KMS-11 (cell line): ENCODE data around the gene RAPGEF5.

ENCODE experiments used
- H2AFZ ChIP-seq: fragments of 200-600 bp; sonication (generic); 2 replicates; pipeline ENCODE4 v1.6.1; 2016; ENCODE audit warnings: antibody characterized with exemption, mixed run types, low read depth
- H3K27ac ChIP-seq: fragments of 200-600 bp; sonication (generic); 2 replicates; pipeline ENCODE4 v1.6.1; 2016; ENCODE audit warnings: mild to moderate bottlenecking, mixed run types
- H3K27me3 ChIP-seq: fragments of 200-600 bp; sonication (generic); 2 replicates; pipeline ENCODE4 v1.6.1; 2017; ENCODE audit warnings: mild to moderate bottlenecking, low read depth, mixed run types, moderate library complexity; ENCODE audit not compliant: insufficient read depth
- H3K36me3 ChIP-seq: fragments of 200-600 bp; sonication (generic); 2 replicates; pipeline ENCODE4 v1.6.1; 2017; ENCODE audit warnings: mild to moderate bottlenecking, mixed run types; ENCODE audit not compliant: insufficient read depth
- H3K4me1 ChIP-seq: fragments of 200-600 bp; sonication (generic); 2 replicates; pipeline ENCODE4 v1.6.1; 2016; ENCODE audit warnings: mild to moderate bottlenecking, low read depth, mixed run types; ENCODE audit not compliant: poor library complexity, severe bottlenecking
- H3K4me2 ChIP-seq: fragments of 200-600 bp; sonication (generic); 2 replicates; pipeline ENCODE4 v1.7.0; 2016; ENCODE audit warnings: mild to moderate bottlenecking, mixed run types
- H3K4me3 ChIP-seq: fragments of 200-600 bp; sonication (generic); IDR thresholded peaks from 2 replicates; pipeline ENCODE4 v1.6.1; 2017; ENCODE audit warnings: low read depth, low read length, mixed read lengths; ENCODE audit not compliant: insufficient read depth
- H3K79me2 ChIP-seq: fragments of 200-600 bp; sonication (generic); 2 replicates; pipeline ENCODE4 v1.6.1; 2016; ENCODE audit warnings: low read depth, mixed run types; ENCODE audit not compliant: insufficient read depth
- H3K9ac ChIP-seq: fragments of 200-600 bp; sonication (generic); 2 replicates; pipeline ENCODE4 v1.6.1; 2016; ENCODE audit warnings: mild to moderate bottlenecking, mixed run types
- H4K20me1 ChIP-seq: fragments of 200-600 bp; sonication (generic); 2 replicates; pipeline ENCODE4 v1.6.1; 2016; ENCODE audit warnings: mild to moderate bottlenecking, mixed run types; ENCODE audit not compliant: insufficient read depth
- CTCF ChIP-seq: fragments of 200-600 bp; sonication (generic); conservative IDR thresholded peaks from 2 replicates; pipeline ENCODE4 v1.6.1; 2017; ENCODE audit warnings: low read depth, mild to moderate bottlenecking, antibody characterized with exemption, low read length, moderate library complexity, mixed read lengths

The RAPGEF5 gene

DNA sequence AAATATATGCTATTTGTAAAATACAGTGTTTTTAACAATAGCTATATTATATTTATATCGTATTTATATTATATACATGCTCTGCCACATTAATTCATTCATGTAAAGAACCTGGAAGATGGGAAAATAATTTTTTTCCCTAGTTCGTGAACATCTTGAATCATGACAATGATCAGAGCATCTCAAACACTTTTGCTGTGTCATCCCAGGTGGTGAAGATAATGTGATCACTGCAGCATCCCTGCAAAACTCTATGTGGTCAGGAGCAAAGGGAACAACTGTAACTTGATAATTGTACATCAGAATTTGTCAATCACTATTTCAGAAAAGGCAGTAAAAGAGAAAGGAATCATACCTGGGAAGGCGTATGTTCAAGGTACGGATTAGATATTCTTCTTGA lies 39.3 kb downstream of the RAPGEF5 start:
- no peak overlapping the region for H3K4me3 ChIP-seq
- no peaks in the 10 kb centered on the region for H3K79me2 ChIP-seq

DNA sequence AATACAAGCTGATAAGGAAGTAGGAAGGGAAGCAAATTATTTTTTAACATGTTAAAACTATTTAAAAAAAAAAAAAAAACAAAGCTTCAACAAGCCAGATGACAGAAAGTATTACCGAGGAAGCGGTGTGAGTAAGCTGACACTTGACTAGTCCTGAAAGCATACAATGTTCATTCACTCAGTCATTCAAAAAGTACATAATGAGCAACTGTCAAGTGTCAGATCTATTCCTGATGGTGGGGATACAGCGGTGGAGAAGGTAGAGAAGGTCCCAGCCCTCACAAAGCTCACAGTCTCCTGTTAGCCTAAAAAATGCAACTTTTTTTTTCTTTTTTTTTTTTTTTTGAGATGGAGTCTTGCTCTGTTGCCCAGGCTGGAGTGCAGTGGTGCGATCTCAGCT lies 40.0 kb downstream of the RAPGEF5 start:
- H2AFZ ChIP-seq, result no peak overlapping the region
- H3K79me2 ChIP-seq, result no peaks in the 10 kb centered on the region
- H3K27ac ChIP-seq, result no peak overlapping the region
- no peaks in the 10 kb centered on the region for H3K27me3 ChIP-seq
- H3K4me3 ChIP-seq, result no peak overlapping the region
- no peaks in the 10 kb centered on the region for H4K20me1 ChIP-seq
- no peak overlapping the region for H3K4me2 ChIP-seq
- no peaks in the 10 kb centered on the region for H3K4me1 ChIP-seq
- no peaks in the 10 kb centered on the region for H3K36me3 ChIP-seq
- TF ChIP-seq CTCF, result no peak
- H3K9ac ChIP-seq, result no peak overlapping the region

More for the DNA sequence above, 39.3 kb downstream of the RAPGEF5 start:
- Histone ChIP-seq H3K36me3 (no peaks in the 10 kb centered on the region), H3K4me1 (no peaks in the 10 kb centered on the region), H3K4me2 (no peak overlapping the region), H3K27ac (no peak overlapping the region), H2AFZ (no peak overlapping the region), H4K20me1 (no peaks in the 10 kb centered on the region), H3K9ac (no peak overlapping the region), H3K27me3 (no peaks in the 10 kb centered on the region)
- TF ChIP-seq CTCF, result no peak

DNA sequence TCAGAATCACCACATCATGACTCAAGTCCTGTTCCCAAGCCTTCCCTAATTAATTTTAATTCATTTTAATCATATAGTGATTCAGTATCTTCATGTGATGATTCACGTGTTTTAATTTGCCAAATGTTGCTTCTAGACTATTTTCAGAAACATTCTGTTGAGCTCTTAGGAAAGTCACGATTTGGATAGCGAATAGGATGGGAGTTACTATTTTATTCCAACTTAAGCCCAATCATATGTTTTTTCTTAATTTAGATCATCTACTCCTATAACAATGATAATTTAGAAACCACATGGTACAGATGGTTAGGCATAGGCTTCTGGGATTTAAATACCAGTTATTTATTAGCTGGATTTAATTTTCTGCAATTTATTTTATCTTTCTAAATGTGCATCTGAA lies 49.1 kb downstream of the RAPGEF5 start:
- no peak for TF ChIP-seq CTCF
- H2AFZ ChIP-seq, result no peak overlapping the region
- no peaks in the 10 kb centered on the region for H3K79me2 ChIP-seq
- no peaks in the 10 kb centered on the region for H4K20me1 ChIP-seq
- no peak overlapping the region for H3K4me2 ChIP-seq
- H3K36me3 ChIP-seq, result peaks cover 8% of the 10 kb centered on the region; the same call in 1 of the 2 replicates
- H3K4me3 ChIP-seq, result no peak overlapping the region
- H3K4me1 ChIP-seq, result no peaks in the 10 kb centered on the region
- H3K27me3 ChIP-seq, result no peaks in the 10 kb centered on the region
- H3K9ac ChIP-seq, result no peak overlapping the region
- H3K27ac ChIP-seq, result no peak overlapping the region

- Histone ChIP-seq H3K27ac (no peak overlapping the region), H3K79me2 (no peaks in the 10 kb centered on the region), H3K4me1 (no peaks in the 10 kb centered on the region), H3K4me2 (no peak overlapping the region), H3K27me3 (no peaks in the 10 kb centered on the region), H3K9ac (no peak overlapping the region), H3K36me3 (peaks cover 8% of the 10 kb centered on the region), H4K20me1 (no peaks in the 10 kb centered on the region), H2AFZ (no peak overlapping the region), H3K4me3 (no peak overlapping the region)
- no peak for TF ChIP-seq CTCF
Measured at GRCh38 chr7:22305706-22306105, 51.2 kb downstream of the RAPGEF5 start.
